Endometrial microvascular endothelial cells (primary cell): Measurements from ENCODE around the gene MYO6. TPM values are rescaled to one million over a fixed set of nuclear protein-coding genes. Genes with fewer than 3 reads are reported as not detected.

ENCODE experiments used
- in situ Hi-C: cut with HindIII; loops from 2 replicates; pipeline ENCODE4 v1.10.0; 2017; ENCODE audit warnings: low sequenced_read_pairs, low pct_unique_long_range_greater_than_20kb; ENCODE audit errors: inconsistent ontology term
- total RNA-seq: library from RNA; depleted of rRNA; stranded (reverse); fragments of >200 nt; gene quantifications from one replicate; pipeline ENCODE4 v1.2.3, GENCODE V29; 2015; ENCODE audit errors: inconsistent ontology term

Gene MYO6
- total RNA-seq, 1 donor from 2014 or later, result 21.2 TPM

DNA sequence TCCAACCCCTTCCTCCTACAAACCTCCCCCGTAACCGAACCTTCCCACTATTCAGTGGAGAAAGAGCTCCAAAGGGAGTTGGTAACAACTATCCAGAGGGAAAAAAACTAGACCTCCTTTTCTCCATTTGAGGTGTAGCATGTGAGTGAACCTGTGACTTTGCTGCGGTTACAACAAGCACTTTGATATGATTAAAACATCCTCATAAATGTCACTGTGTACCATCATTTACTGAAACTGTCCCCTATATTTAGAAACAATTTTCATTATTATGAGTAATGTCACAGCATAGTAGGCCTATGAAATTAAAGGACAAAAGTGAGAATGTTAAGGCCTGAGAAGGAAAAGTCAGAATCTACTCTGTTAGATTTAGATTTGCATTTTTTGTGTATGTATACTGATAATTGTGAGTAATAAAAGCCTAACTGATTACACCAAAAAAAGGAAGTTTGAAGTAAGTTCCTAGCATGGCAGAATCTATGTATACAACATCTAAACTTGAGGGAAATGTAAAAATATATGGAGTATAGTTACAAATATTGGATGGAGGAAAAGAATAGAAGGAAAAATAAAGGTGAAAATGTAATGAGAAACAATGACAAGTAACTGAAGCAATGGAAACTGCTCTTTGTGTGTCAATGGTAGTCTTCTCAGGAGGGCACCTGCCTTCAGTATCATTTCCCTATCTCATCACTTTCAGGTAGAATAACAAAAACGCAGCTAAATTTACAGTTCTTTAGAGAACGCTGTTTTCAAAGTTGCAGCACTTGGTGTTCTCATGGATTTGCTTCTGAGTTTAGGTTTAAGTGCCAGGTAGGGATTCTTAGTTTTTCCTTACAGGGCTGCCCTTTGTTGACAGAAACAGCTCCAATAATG, 177.5 kb downstream of the MYO6 start:
- in situ Hi-C loops, result no loop called here

- in situ Hi-C loops, result no loop called here
Measured at GRCh38 chr6:75931011-75931680, 182.1 kb downstream of the MYO6 start.

GRCh38 chr6:75932067-75932466, 183.0 kb downstream of the MYO6 start:
- in situ Hi-C loops, result no loop called here

GRCh38 chr6:75933387-75933975, 184.4 kb downstream of the MYO6 start:
- in situ Hi-C loops, result no loop called here

- in situ Hi-C loops, result no loop called here
Measured at GRCh38 chr6:75934643-75935472, 185.8 kb downstream of the MYO6 start.

DNA sequence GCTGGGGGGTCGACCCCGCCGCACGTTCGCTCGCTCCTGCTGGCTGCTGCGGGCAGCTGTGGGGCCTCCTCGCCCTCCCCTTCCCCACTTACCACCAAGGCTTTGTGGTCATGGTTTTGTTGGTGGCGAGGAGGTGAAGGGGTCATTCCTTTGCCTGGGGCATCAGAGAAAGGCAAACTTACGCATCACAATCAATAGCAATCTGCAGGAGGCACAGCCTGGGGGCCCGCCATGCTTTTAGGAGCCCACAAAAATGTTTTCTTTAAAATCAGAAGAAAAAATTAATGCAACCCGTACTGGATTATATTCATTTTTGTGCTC, 186.4 kb downstream of the MYO6 start:
- in situ Hi-C loops, result no loop called here

DNA sequence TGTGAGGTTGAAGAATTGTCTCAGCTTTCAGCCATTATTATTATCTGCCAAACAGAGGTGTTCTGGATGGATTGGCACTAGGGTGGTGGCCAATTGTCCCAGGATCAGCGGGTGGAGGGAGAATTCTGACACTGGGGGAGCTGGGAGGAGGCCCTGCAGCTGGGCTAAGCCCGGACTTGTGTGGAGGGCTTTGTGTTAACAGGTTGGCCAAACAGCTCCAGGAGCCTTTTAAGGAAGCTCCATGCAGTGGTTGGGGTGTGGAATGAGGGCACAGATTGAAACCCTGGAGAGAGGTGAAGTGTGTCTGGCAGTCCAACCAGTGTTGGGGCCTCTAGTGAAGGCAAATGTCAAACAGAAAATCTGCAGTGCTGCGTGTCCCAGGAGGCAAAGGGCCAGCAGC, 187.6 kb downstream of the MYO6 start:
- in situ Hi-C loops, result no loop called here

- in situ Hi-C loops, result no loop called here
Measured at GRCh38 chr6:75937846-75938245, 188.8 kb downstream of the MYO6 start.

- in situ Hi-C loops, result no loop called here
Measured at GRCh38 chr6:75940564-75940963, 191.5 kb downstream of the MYO6 start.

DNA sequence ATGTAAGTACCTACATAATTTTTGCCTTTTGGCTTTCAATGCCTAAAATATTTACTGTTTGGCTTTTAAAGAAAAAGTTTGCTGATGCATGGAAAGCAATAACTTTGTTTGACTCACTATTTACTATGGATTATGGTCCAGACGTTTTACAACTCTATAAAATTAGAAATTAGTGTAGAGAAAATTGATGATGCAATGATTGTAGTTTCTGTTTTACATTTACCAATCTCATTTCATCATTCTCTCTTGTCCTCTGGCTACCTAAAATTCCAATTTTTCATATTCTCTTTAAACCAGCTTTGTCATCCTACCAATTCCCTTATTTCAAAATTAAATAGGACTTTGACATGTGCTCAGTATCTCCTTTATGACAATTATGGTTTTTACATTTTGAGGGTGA, 192.5 kb downstream of the MYO6 start:
- in situ Hi-C loops, result no loop called here

GRCh38 chr6:75943381-75943780, 194.3 kb downstream of the MYO6 start:
- in situ Hi-C loops, result no loop called here

- in situ Hi-C loops, result no loop called here
Measured at GRCh38 chr6:75946146-75946831, 197.2 kb downstream of the MYO6 start.

- in situ Hi-C loops, result no loop called here
Measured at GRCh38 chr6:75947935-75948334, 198.9 kb downstream of the MYO6 start.

GRCh38 chr6:75952128-75952527, 203.1 kb downstream of the MYO6 start:
- in situ Hi-C loops, result no loop called here

DNA sequence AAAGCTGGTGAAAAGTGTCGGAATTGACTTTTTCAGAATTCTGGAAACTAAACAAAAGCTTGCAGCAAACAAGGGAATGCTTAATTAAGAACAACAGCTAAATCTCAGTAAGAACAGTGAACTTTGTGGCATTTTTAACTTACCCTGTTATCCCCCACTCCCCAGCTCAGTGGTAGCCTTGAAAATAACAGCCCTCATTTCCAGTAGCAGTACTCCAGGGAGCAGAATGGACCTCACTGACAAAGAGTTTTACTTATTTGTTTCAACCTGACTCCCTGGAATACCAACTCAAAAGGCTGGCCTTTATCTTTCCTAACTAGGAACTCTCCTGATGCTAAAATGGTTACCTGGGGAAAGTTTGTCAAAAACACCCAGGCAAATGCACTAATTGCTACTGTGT, 214.5 kb downstream of the MYO6 start:
- in situ Hi-C loops, result no loop called here

- in situ Hi-C loops, result no loop called here
Measured at GRCh38 chr6:75968143-75968542, 219.1 kb downstream of the MYO6 start.
